ENCODE measurements around the gene PPP1CC.

Gene PPP1CC

DNA sequence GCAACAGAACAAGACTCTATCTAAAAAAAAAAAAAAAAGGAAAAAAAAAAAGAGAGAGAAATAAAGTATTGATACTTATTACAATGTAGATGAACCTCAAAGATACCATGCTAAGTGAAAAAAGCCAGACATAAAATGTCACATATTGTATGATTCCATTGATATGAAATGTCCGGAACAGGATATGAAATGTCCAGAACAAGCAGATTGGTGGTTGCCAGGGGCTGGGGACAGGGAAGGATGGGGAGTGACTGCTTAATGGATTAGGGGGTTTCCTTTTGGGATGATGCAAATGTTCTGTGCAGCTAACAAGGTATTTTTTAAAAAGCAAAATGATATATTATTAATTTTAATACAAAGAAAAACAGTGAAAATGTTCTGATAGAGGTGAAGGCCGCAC, 58.8 kb downstream of the PPP1CC start:
- no peak for DNase-seq

DNA sequence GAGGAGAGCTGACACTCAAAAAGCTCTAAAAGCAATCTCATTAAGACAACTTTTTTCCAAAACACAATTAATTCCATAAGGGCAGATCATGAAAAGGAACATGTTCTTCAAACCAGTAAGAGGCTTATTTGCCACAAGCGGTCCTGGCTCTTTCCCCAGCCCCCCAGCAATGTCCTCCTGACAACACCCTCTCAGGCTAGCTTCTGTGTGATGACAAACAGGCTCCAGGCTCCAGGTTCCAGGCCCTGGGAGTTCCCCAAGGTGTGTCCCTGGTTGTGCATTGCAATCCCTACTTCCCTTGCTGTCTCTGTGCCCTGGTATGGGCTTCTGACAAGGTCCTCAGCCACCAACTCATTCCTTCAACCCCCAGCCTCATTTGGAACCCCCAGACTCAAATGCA, 62.7 kb downstream of the PPP1CC start:
- no peak for DNase-seq

DNA sequence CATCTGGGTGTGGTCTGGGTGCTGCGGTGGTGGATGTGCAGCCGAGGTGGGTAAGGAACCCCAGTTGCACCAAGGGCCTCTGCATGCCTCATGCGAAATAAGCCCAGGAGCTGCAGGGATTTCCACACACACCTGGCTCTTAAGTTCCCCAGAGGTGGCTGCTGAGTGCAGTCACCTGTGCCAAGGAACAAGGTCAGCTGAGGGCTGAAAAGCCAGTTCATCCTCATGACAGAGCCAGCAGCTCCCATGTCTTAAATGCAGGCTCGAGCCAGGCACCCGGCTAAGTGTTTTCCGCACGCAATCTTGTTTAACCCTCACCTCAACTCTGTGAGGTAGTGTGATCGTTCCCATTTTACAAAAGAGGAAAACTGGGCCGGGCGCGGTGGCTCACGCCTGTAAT, 63.5 kb downstream of the PPP1CC start:
- no peak for DNase-seq

DNA sequence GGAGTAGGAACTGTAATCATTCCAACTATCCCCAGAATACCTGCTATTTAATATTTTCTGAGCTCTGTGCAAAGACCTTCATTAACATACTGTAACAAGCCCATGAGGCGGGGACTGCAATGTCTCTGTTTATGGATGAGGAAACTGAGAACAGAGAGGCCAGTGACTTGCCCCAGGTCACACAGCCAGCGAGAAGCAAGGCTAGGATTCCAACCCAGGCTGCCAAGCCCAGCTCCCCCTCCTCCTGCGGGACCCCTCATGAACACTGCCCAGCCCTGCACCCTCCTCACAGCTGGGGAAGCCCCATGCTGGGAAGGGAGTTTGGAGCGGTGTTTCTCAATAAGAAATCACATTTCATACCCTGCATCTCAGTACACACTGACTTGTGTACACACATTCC, 64.7 kb downstream of the PPP1CC start:
- DNase-seq, result no peak

DNA sequence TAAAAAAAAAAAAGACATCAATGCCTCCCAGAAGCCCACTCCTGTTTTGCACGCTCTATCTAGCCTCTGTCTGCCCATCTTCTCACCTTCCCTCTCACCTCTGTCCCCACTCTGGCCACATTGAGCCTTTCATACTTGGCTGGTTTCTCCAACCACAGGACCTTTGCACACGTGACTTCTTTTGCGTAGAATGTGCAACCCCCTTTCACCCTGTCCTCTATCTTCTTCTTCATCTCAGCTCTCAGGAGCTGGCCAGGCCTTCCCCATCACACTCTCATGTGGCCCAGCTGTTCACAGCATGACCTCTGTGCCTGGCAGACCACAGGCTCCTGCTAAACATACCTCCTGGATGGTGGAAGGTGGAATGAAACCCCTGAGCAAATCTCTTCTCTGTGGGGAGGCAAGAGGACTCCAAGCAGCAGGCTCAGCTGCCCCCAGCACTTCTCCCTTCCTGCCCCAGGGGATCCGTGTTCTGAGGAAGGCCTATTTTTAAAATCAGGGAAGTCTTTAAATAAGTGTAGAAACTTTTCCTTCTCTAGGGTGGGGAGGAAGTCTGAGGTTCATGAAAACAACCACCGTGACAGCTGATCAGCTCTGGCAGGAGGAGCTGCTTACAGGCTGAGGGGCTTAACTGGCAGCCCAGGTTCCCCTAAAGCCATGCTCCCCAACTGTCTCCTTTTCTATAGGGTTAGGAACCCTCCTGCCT, 65.3 kb downstream of the PPP1CC start:
- no peak for DNase-seq

DNA sequence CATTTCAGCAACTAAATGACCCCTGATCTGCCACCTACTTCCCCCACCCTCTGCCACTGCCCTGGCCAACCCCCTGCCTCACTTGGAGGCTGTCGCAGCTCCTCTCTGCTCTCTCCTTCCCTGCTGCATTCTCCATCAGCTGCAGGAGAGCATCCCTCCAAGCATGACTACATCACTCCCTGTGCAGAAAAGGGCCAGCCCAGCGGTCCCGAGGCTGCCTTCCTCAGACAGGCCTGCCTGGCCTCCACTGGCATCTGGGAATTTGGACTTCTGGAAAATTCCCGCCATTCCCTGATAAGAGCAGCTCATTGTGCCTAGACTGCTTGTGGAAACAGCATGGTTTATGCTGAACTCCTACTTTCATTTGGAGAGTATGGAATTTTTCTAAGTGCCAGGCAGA, 66.5 kb downstream of the PPP1CC start:
- no peak for DNase-seq

DNA sequence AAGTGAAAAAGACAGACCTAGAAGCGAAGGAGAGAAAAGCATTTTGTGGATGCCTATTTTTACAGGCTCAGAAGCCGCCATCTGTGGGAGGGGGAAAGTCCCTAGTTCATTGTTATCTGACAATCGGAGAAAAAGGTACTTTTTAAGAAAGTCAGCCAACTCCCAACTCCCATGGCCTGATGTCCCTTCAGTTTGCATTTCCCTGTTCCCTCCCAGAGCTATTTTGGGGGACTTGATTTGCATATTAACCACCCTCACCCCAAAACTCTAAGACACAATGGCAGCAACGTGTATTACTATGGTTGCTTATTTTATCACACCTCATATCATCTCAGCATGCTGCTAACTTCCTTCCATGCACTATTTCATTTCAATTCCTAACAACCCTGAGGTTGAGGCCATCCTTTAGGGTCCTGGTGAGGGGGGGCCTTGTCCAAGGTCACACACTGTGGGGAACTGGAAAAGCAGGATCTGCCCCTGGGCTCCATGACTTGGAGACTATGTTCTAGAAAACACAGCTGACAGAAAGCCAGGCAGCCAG, 72.5 kb downstream of the PPP1CC start:
- DNase-seq, result no peak
